ENCODE data around the gene BEND4.

BEND4 gene

DNA sequence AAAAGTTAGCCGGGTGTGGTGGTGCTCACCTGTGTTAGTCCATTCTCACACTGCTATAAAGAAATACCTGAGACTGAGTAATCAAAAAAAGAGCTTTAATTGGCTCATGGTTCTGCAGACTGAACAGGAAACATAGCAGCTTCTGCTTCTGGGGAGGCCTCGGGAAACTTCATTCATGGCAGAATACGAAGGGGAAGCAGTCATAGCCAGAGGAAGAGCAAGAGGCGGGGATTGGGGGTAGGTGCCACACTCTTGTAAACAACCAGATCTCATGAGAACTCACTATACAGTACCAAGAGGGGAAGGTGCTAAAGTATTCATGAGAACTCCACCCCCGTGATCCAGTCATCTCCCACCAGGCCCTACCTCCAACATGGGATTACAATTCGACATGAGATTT is 64.1 kb downstream of the BEND4 start:
- H3K56ac ChIP-seq (ENCODE audit: low read length): no peak overlapping the region
- no peak overlapping the region for H3K27ac ChIP-seq (ENCODE audit: low read depth, low read length)
- WGBS (ENCODE audit: extremely low coverage, insufficient coverage, low lambda C conversion rate): no CpG with 5 or more reads among the region's 6 CpGs
- no peak overlapping the region for H3K18ac ChIP-seq (ENCODE audit: low read length)
- H3K27me3 ChIP-seq (ENCODE audit: insufficient read depth, low read length, poor library complexity): no peaks in the 10 kb centered on the region
- H2BK15ac ChIP-seq (replicated peaks; ENCODE audit: low read depth): no peak overlapping the region
- H3K9ac ChIP-seq (ENCODE audit: low read length): no peak overlapping the region
- H3K4me3 ChIP-seq (ENCODE audit: low read length): no peak overlapping the region
- H3K79me1 ChIP-seq (ENCODE audit: low read length): no peaks in the 10 kb centered on the region
- H3K4ac ChIP-seq (ENCODE audit: low read depth, low read length): no peak overlapping the region
- H2BK5ac ChIP-seq (ENCODE audit: low read length): no peak overlapping the region
- no peaks in the 10 kb centered on the region for H3K36me3 ChIP-seq (ENCODE audit: control insufficient read depth, insufficient read depth, low read length)
- no peaks in the 10 kb centered on the region for H3K4me1 ChIP-seq (ENCODE audit: control insufficient read depth, low read depth, low read length)
- no peak overlapping the region for H3K23ac ChIP-seq (ENCODE audit: low read length)
- H3K4me2 ChIP-seq (ENCODE audit: low read length): no peak overlapping the region
- no peak overlapping the region for H4K5ac ChIP-seq (ENCODE audit: low read length)
- no peak overlapping the region for H4K8ac ChIP-seq (ENCODE audit: low read depth, low read length)
- no peak overlapping the region for H2BK120ac ChIP-seq (ENCODE audit: low read depth, low read length)
- H3K79me2 ChIP-seq (ENCODE audit: control insufficient read depth, insufficient read depth, low read length): no peaks in the 10 kb centered on the region
- H2AK5ac ChIP-seq (ENCODE audit: low read length): no peak overlapping the region
- peak; percentile 3 for DNase-seq

DNA sequence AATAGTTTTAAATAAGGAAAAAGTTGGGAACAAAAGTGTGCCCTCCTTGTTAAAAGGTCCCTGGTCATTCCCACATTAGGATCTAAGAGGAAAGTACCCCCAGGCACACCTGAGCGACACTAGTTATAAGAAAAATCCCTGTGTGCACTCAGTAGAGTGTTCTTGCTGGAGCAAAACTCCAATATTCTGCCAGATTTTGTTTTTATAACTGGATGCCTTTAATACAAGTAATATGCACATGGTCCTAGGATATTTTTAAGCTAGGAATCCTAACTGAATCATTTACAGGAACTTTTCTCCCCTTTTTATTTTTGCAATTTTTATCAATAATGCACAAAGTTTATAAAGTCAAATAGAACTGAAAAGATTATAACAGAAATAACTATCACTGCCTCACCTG is 68.6 kb downstream of the BEND4 start:
- no peak overlapping the region for H3K23ac ChIP-seq (ENCODE audit: low read length)
- no peak overlapping the region for H3K27ac ChIP-seq (ENCODE audit: low read depth, low read length)
- H2BK120ac ChIP-seq (ENCODE audit: low read depth, low read length): no peak overlapping the region
- H3K4me2 ChIP-seq (ENCODE audit: low read length): no peak overlapping the region
- H3K18ac ChIP-seq (ENCODE audit: low read length): no peak overlapping the region
- no peaks in the 10 kb centered on the region for H3K79me2 ChIP-seq (ENCODE audit: control insufficient read depth, insufficient read depth, low read length)
- whole genome bisulfite sequencing (ENCODE audit: extremely low coverage, insufficient coverage, low lambda C conversion rate): no CpG with 5 or more reads among the region's 1 CpG
- no peak overlapping the region for H2BK15ac ChIP-seq (replicated peaks; ENCODE audit: low read depth)
- no peak overlapping the region for H3K4me3 ChIP-seq (ENCODE audit: low read length)
- no peaks in the 10 kb centered on the region for H3K4me1 ChIP-seq (ENCODE audit: control insufficient read depth, low read depth, low read length)
- H2BK5ac ChIP-seq (ENCODE audit: low read length): no peak overlapping the region
- no peak overlapping the region for H2AK5ac ChIP-seq (ENCODE audit: low read length)
- no peak overlapping the region for H4K5ac ChIP-seq (ENCODE audit: low read length)
- no peak overlapping the region for H3K4ac ChIP-seq (ENCODE audit: low read depth, low read length)
- H3K56ac ChIP-seq (ENCODE audit: low read length): no peak overlapping the region
- no peak overlapping the region for H4K8ac ChIP-seq (ENCODE audit: low read depth, low read length)
- H3K36me3 ChIP-seq (ENCODE audit: control insufficient read depth, insufficient read depth, low read length): no peaks in the 10 kb centered on the region
- no peak overlapping the region for H3K9ac ChIP-seq (ENCODE audit: low read length)
- no peaks in the 10 kb centered on the region for H3K79me1 ChIP-seq (ENCODE audit: low read length)
- no peaks in the 10 kb centered on the region for H3K27me3 ChIP-seq (ENCODE audit: insufficient read depth, low read length, poor library complexity)
- no peak for DNase-seq

DNA sequence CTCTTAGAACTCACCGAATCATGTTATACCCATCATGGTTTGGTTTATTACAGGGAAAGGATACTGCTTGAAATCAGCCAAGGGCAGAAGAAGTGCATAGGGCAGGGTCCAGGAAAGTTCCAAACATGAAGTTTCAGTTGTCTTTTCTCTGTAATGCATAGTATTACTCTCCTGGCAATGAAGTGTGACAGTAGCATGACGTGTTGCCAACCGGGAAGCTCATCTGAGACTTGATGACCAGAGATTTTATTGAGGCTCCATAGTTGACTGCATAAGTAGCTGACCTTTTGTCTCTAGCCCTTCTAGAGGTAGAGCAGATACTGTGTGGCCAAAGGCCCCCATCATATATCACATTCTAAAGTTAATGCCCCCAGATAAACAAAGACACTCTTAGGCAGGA is 72.1 kb downstream of the BEND4 start:
- Histone ChIP-seq H3K18ac (ENCODE audit: low read length) (no peak overlapping the region), H4K8ac (ENCODE audit: low read depth, low read length) (no peak overlapping the region), H3K4ac (ENCODE audit: low read depth, low read length) (no peak overlapping the region), H3K79me1 (ENCODE audit: low read length) (no peaks in the 10 kb centered on the region), H3K9ac (ENCODE audit: low read length) (no peak overlapping the region), H3K27me3 (ENCODE audit: insufficient read depth, low read length, poor library complexity) (no peaks in the 10 kb centered on the region), H3K4me2 (ENCODE audit: low read length) (no peak overlapping the region), H3K4me1 (ENCODE audit: control insufficient read depth, low read depth, low read length) (no peaks in the 10 kb centered on the region), H2BK5ac (ENCODE audit: low read length) (no peak overlapping the region), H2BK120ac (ENCODE audit: low read depth, low read length) (no peak overlapping the region), H3K56ac (ENCODE audit: low read length) (no peak overlapping the region), H4K5ac (ENCODE audit: low read length) (no peak overlapping the region), H2AK5ac (ENCODE audit: low read length) (no peak overlapping the region), H3K79me2 (ENCODE audit: control insufficient read depth, insufficient read depth, low read length) (no peaks in the 10 kb centered on the region), H3K27ac (ENCODE audit: low read depth, low read length) (no peak overlapping the region), H3K23ac (ENCODE audit: low read length) (no peak overlapping the region), H3K4me3 (ENCODE audit: low read length) (no peak overlapping the region), H3K36me3 (ENCODE audit: control insufficient read depth, insufficient read depth, low read length) (no peaks in the 10 kb centered on the region), H2BK15ac (replicated peaks; ENCODE audit: low read depth) (no peak overlapping the region)
- DNase-seq: no peak
- no CpG with 5 or more reads among the region's 3 CpGs for WGBS (ENCODE audit: extremely low coverage, insufficient coverage, low lambda C conversion rate)

DNA sequence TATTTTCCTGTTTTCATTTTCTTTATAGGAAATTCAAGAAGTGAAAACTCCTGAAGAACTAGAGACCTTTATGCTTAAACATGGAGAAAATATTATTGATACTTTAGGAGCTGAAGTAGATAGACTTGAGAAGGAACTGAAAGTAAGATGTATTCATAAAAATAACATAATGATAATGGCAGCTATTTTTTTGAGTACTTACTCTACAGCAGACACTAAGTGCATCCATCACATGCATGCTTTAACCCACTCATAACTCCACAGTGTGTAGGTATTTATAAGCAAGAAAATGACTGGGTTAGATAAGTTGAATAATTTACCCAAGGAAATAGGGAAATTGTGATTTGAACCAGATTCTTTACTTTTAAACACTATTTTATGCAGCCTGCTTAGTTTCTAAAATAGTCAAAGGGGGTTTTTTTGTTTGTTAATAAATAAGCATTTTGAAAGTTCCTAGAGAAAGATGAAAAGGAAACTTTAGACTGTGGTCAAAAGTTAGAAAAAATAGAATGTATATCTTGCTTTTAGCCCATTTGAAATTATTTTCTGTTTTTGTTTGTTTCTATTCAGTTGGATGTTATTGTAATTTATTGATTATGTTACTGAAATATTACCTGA is 74.2 kb downstream of the BEND4 start:
- no peaks in the 10 kb centered on the region for H3K4me1 ChIP-seq (ENCODE audit: control insufficient read depth, low read depth, low read length)
- no peaks in the 10 kb centered on the region for H3K36me3 ChIP-seq (ENCODE audit: control insufficient read depth, insufficient read depth, low read length)
- H2BK15ac ChIP-seq (replicated peaks; ENCODE audit: low read depth): no peak overlapping the region
- H3K4me2 ChIP-seq (ENCODE audit: low read length): no peak overlapping the region
- H3K4me3 ChIP-seq (ENCODE audit: low read length): no peak overlapping the region
- H3K27me3 ChIP-seq (ENCODE audit: insufficient read depth, low read length, poor library complexity): no peaks in the 10 kb centered on the region
- no peak overlapping the region for H3K27ac ChIP-seq (ENCODE audit: low read depth, low read length)
- no peak overlapping the region for H3K23ac ChIP-seq (ENCODE audit: low read length)
- no peak overlapping the region for H3K9ac ChIP-seq (ENCODE audit: low read length)
- H4K8ac ChIP-seq (ENCODE audit: low read depth, low read length): no peak overlapping the region
- H3K79me2 ChIP-seq (ENCODE audit: control insufficient read depth, insufficient read depth, low read length): no peaks in the 10 kb centered on the region
- no peak overlapping the region for H2BK120ac ChIP-seq (ENCODE audit: low read depth, low read length)
- H3K4ac ChIP-seq (ENCODE audit: low read depth, low read length): no peak overlapping the region
- H3K56ac ChIP-seq (ENCODE audit: low read length): no peak overlapping the region
- DNase-seq: no peak
- H3K79me1 ChIP-seq (ENCODE audit: low read length): no peaks in the 10 kb centered on the region
- no peak overlapping the region for H2BK5ac ChIP-seq (ENCODE audit: low read length)
- no peak overlapping the region for H2AK5ac ChIP-seq (ENCODE audit: low read length)
- no peak overlapping the region for H3K18ac ChIP-seq (ENCODE audit: low read length)
- no peak overlapping the region for H4K5ac ChIP-seq (ENCODE audit: low read length)

DNA sequence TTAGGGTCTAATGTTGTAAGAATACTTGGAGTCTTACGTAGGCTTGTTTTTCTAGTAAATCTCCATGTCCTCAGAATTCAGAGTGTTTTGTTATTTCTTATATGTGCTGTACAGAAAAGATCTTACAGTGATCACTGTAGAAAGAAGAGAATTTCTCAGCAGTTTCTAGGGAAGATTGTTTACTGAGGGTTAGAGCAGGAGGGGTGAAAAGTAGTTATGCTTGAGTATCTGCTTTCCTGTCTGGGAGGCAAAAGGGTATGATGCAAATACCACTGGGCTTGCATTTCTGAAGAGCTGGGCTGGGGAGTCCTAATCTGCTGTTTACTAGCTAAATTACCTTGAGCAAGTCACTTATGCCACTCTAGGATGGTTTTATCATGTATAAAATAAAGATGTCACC is 78.2 kb downstream of the BEND4 start:
- Histone ChIP-seq H2AK5ac (ENCODE audit: low read length) (no peak overlapping the region), H3K4me3 (ENCODE audit: low read length) (no peak overlapping the region), H2BK15ac (replicated peaks; ENCODE audit: low read depth) (no peak overlapping the region), H3K27me3 (ENCODE audit: insufficient read depth, low read length, poor library complexity) (no peaks in the 10 kb centered on the region), H3K4me2 (ENCODE audit: low read length) (no peak overlapping the region), H3K18ac (ENCODE audit: low read length) (no peak overlapping the region), H3K79me1 (ENCODE audit: low read length) (no peaks in the 10 kb centered on the region), H3K27ac (ENCODE audit: low read depth, low read length) (no peak overlapping the region), H3K56ac (ENCODE audit: low read length) (no peak overlapping the region), H3K4ac (ENCODE audit: low read depth, low read length) (no peak overlapping the region), H3K79me2 (ENCODE audit: control insufficient read depth, insufficient read depth, low read length) (no peaks in the 10 kb centered on the region), H4K8ac (ENCODE audit: low read depth, low read length) (no peak overlapping the region), H2BK120ac (ENCODE audit: low read depth, low read length) (no peak overlapping the region), H3K4me1 (ENCODE audit: control insufficient read depth, low read depth, low read length) (no peaks in the 10 kb centered on the region), H4K5ac (ENCODE audit: low read length) (no peak overlapping the region), H3K23ac (ENCODE audit: low read length) (no peak overlapping the region), H2BK5ac (ENCODE audit: low read length) (no peak overlapping the region), H3K36me3 (ENCODE audit: control insufficient read depth, insufficient read depth, low read length) (no peaks in the 10 kb centered on the region), H3K9ac (ENCODE audit: low read length) (no peak overlapping the region)
- WGBS (ENCODE audit: extremely low coverage, insufficient coverage, low lambda C conversion rate): no CpG with 5 or more reads among the region's 1 CpG
- no peak for DNase-seq

DNA sequence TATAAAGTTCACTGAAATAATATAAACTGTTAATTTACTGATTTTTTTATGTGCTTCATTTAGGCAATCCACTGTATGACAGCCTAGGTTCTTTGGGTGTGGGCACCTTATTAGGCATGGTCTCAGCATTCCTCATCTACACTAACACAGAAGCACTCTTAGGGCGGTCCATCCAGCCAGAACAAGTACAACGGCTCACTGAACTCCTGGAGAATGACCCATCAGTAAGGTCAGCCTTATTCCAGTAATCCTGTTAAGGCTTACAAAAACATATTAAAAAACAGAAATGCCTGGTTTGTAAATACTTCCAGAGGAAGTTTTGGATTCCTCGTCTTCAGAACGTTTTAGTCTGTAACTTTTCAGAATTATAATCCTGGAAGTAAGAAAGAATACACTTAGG is 82.0 kb downstream of the BEND4 start:
- Histone ChIP-seq H2BK15ac (replicated peaks; ENCODE audit: low read depth) (no peak overlapping the region), H3K79me1 (ENCODE audit: low read length) (no peaks in the 10 kb centered on the region), H4K5ac (ENCODE audit: low read length) (no peak overlapping the region), H2AK5ac (ENCODE audit: low read length) (no peak overlapping the region), H3K4me2 (ENCODE audit: low read length) (no peak overlapping the region), H3K9ac (ENCODE audit: low read length) (no peak overlapping the region), H3K36me3 (ENCODE audit: control insufficient read depth, insufficient read depth, low read length) (peaks cover 2% of the 10 kb centered on the region), H2BK5ac (ENCODE audit: low read length) (no peak overlapping the region), H3K79me2 (ENCODE audit: control insufficient read depth, insufficient read depth, low read length) (no peaks in the 10 kb centered on the region), H3K27ac (ENCODE audit: low read depth, low read length) (no peak overlapping the region), H3K4me1 (ENCODE audit: control insufficient read depth, low read depth, low read length) (no peaks in the 10 kb centered on the region), H3K4me3 (ENCODE audit: low read length) (no peak overlapping the region), H3K27me3 (ENCODE audit: insufficient read depth, low read length, poor library complexity) (no peaks in the 10 kb centered on the region), H3K56ac (ENCODE audit: low read length) (no peak overlapping the region), H3K18ac (ENCODE audit: low read length) (no peak overlapping the region), H4K8ac (ENCODE audit: low read depth, low read length) (no peak overlapping the region), H3K23ac (ENCODE audit: low read length) (no peak overlapping the region), H3K4ac (ENCODE audit: low read depth, low read length) (no peak overlapping the region), H2BK120ac (ENCODE audit: low read depth, low read length) (no peak overlapping the region)
- no CpG with 5 or more reads among the region's 4 CpGs for WGBS (ENCODE audit: extremely low coverage, insufficient coverage, low lambda C conversion rate)
- DNase-seq: no peak

Measured in mesendoderm (in vitro differentiated cells).